HTR-8/SVneo (cell line): Measurements from ENCODE around the gene SEPTIN8.
A peak's percentile ranks its signal among the peaks of the same experiment; 100 is the strongest.

Source experiments
- DNase-seq: peaks from one replicate; pipeline ENCODE4 v3.0.0; 2011; ENCODE audit warnings: low spot score, mixed read lengths; ENCODE audit not compliant: insufficient read length
- FAIRE-seq: peaks from 2 replicates; lab custom pipeline; 2011; peaks lifted over from hg19 to GRCh38; lab: Jason Lieb, UNC

Gene SEPTIN8, protein sequence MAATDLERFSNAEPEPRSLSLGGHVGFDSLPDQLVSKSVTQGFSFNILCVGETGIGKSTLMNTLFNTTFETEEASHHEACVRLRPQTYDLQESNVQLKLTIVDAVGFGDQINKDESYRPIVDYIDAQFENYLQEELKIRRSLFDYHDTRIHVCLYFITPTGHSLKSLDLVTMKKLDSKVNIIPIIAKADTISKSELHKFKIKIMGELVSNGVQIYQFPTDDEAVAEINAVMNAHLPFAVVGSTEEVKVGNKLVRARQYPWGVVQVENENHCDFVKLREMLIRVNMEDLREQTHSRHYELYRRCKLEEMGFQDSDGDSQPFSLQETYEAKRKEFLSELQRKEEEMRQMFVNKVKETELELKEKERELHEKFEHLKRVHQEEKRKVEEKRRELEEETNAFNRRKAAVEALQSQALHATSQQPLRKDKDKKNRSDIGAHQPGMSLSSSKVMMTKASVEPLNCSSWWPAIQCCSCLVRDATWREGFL

DNA sequence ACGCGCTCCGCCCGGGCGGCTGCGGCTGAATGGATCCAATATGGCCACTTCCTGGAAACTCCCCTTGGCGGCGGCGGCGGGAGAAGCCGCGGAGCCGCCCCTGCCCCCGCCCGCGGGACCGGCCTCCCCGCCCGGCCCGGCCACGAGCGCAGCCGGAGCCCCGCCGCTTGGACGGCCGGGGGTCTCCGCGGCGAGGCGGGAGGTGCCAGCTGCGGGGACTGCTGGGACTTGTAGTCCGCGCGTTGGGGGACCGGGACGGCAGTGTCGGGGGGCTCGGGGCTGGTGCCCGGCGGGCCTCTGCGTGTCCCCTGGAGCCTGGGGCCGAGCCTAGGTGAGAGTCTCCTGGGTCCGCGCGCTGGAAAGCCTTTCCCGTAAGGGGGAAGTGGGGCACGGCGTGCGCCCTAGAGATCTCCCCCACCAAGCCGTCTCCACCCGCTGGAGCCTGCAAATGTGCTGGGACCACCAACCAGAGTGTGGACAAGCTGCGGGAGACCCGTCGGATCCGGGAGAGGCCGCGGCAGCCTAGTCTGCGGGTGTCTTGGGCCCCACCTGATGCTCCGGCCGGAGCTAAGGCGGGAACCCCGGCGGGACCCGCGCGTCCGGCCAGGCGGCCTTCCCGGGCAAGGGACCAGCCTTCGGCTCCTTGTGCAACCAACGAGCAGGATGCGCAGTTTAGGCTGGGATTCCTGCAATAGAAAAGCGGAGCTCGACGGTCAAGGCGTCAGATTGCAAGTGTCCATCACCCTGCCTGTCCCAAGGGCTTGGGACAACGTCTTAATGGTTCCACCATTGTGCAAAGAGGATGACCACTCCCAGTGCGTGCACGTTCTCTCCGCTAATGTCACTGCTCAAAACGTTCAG lies at the start of gene SEPTIN8:
Gene SEPTIN8, minus strand, starts transcription at position 31 of the 861 bp plus-strand sequence. CDS start 102 bp downstream, outside the sequence.
- peak; percentile 23 for FAIRE-seq

DNA sequence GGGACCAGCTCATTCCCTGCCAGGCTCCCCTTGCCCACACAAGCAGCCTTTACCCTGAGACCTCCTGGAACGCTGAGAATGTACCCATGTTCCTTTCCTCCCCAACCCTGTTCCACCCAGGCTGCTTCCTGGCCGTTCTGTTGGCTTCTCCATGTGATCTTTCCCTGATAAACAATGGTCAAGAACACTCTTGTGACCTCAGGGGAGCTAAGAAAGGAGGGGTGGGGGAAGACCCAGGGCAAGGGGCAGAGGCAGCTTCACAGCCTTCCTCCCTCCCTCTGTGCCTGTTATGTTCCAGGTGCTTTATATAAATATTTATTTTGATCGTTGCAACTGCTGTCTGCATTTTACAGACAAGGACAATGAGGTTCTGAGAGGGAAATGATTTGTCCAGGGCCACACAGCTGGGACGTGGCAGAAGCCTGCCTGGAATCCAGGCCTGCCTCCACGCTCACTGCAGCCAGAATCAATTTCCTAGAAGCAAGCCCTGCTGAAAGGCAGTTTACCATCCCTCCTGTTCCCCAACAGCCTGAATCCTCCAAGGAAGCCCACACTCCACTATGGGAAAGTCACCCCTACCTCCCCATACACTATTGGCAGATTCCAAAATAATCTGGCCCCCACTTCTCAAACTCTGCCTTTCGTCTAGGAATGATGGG lies 49.5 kb upstream of the SEPTIN8 start:
- FAIRE-seq, result no peak
- no peak for DNase-seq

More for the DNA sequence above, at the start of gene SEPTIN8:
- no peak for DNase-seq

DNA sequence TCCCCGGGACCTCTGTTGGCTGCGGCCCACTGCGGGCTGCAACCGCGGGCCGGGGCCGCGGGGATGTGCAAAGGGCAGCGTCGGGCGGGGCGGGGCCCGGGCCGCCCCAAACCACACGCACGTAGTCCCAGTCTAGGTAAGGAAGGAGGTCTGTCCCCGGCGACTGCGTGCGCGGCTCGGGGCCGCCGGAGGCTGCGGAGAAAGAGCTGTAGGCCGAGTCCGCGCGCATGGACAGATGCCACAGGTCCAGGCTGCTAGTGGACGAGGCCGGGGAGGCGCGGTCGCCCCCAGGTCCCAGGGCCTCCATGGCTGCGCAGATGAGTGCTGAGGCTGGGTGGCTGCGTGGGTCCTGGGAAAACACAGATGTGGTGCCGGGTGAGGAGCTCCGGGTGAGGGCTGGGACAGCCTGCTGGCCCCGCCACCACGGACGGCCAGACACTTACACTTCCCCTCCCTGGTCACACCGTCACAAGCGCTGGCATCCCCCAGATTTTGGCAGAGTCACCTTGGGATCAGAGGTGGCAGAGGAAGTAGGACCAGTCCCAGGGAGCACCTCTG lies 48.9 kb upstream of the SEPTIN8 start:
- DNase-seq (no peak), FAIRE-seq (no peak)

DNA sequence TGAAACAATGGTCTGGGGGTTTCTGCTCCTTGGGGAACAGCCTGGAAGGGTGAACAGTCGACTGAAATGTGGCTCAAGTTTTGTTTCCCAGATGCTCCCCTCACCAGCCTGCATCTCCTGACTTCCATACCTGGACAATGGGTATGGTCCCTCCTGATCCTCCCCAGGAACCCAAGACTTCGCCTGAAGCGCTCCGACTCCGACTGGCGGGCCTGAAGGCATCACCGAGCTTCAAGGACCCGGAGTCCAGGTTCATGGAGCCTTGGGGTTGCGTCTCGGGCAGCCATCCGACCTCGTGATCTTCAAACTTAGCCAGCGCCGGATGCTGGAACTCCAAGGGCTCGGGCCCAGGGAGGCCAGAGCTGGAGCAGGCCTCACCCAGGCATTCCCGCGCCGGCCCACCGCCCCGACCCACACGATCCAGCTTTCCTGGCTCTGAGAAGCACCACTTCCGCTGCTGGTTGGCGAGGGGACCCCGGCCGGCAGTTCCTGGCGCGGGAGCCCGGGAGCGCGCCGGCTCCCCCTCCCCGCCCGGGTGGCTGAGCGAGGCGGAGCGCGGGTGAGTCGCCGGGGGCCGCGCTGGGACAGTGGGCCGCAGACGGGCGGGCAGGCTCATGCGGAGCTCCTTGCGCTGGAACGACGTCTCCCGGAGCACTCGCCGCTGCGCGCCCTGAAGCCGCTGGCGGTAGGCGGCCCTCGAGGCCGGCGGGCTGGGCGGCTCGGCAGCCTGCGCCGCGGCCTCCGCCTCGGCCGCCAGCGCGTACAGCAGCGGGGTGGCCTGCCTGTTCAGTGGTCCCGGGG lies 48.2 kb upstream of the SEPTIN8 start:
- no peak for DNase-seq
- FAIRE-seq, result no peak

DNA sequence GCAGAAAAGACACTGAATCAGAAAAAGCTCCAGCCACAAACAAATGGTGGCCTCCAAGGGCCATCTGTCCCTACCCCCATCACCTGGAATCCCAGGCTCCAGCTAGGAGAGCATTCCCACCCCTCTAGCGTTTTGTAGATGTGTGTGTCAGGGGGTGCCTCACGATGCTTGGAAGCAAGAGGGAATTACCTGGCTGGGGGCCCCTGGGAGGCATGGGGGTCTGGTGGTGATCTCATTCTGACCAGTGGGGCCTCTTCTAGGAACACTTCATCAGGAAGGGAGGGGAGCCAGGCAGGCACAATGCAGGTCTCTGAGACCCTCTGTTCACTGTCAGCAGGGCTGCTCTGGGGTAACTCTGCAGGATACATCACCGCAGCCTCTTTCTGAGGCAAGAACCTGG lies 47.4 kb upstream of the SEPTIN8 start:
- no peak for DNase-seq
- no peak for FAIRE-seq

DNA sequence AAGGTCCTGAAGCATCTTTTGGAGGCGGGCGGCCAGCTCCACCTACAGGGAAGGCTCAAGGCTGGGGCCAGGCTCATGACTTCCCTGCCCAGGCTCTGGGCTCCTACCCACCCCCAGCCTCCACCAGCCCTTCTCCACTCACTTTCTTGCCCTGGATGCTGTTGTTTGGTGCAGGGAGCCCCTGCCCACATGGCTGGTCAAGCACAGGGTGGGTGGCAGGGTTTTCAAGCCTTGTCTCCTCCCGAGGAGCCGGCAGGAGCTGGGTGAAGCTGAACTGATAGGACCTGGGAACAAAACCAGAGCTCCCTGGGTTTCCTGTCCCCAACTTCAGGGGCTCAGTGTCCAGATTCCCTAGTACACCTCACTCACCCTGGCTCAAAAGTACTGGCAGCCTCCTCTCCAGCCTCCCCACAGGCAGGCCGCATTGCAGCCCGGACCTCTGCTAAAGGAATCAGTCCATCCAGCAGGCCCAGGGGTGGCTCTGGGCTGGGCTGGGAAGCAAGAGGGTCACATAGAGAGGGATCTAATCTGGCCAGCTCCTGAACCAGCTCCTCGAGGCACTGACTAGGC lies 46.5 kb upstream of the SEPTIN8 start:
- no peak for DNase-seq

DNA sequence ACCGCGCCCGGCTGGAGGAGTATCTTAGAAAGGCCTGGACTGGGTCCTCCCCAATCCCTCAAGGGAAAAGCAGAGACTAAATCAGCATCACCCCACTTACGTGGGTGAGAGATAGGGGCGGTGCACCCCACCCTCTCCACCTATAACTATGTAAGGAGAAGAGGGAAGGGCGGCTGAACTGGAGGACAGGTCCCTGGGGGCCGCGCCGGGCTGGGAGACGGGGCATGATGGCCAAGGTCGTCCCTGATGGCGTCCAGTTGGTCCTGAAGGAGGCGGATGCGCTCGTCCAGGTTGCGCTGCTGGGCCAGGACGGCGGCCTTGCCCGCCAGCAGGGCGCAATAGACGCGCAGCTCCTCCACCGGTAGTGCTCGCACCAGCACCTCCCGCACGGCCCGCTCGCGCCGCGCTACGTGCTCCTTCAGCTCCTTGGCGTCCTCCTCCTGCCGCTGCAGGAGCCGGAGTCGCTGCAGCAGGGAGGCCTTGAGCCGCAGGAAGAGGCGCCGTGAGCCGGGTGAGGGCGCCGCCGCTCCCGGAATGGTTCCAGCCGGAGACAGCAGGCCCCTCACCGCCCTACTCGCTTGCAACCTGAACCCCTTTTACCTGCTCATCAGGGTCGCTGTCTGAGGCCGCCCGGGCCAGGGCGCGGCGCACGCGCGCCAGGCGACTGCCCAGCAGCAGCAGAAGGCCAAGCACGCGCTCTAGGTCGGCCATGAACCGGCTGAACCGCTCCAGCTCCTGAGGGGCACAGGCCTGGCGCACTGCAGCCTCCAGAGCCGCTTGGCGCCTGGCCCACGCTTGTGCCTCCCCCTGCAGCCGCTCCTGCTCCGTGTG lies 45.8 kb upstream of the SEPTIN8 start:
- no peak for FAIRE-seq
- no peak for DNase-seq

More for the DNA sequence above, 46.5 kb upstream of the SEPTIN8 start:
- no peak for FAIRE-seq

DNA sequence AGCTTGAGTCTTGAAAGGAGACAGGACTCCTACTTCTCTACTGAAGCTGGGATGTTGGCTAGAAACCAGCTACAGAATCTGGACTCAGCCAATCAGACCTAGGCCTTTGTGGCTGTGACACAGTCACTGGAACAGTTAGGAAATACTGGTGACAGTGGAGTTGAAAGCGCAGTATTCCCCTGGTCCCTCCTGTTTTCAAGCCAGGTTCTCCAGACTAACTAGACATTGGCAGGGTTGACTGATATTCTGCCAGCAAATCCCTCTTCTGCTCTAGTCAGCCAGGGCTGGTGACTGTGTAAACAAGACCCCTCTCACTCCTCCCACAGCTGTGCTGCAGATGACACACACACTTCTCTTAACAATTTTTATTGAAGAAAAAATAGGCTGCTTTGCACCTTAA lies 44.8 kb upstream of the SEPTIN8 start:
- DNase-seq, result no peak
- no peak for FAIRE-seq

DNA sequence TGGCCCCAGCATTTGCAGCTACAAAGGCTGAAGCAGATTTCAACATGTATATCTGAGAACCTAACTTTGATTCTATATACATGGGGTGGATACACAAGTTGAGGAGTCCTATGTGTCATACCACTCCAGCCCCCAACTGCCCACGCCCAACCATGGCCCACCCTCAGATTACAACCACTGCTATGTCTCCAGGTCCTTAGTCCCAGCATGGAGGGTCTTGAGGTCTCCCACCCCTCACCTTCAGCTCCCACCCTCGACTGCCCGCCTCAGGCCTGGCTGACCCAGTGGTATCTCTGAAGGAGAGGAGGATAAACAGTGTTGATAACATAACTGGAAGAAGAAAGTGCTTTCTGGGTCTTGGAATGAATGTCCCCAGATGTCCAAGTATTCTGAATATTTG lies 44.3 kb upstream of the SEPTIN8 start:
- DNase-seq, result no peak
- no peak for FAIRE-seq

DNA sequence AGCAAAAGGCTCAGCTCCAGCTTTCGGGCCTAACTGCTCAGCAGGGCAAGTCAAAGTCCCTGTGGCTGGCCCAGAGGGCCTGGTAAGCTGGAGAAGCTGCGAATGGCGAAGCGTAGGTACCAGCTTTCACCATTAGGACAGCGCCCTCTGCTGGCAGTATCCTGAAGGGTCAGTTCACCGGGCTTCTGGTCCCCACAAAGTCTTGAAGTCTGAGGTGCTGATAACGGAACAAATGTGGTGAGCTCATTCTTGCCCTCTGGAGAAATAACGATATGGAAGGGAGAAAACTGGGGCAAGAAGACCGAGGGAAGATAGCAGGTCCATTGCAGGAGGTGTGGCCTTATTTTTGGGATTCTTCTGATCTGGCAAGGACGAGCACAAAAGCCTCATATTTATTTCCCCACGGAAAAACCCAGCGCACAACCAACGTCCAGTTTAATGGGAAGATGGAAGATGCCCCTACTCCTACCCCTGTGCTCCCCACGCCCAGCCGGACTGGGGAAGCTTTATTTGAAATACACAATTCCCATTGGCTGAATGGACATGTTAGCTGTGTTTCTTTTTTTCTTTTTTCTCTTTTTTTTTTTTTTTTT lies 43.2 kb upstream of the SEPTIN8 start:
- peak; percentile 77 for FAIRE-seq
- DNase-seq, result peak; percentile 88

DNA sequence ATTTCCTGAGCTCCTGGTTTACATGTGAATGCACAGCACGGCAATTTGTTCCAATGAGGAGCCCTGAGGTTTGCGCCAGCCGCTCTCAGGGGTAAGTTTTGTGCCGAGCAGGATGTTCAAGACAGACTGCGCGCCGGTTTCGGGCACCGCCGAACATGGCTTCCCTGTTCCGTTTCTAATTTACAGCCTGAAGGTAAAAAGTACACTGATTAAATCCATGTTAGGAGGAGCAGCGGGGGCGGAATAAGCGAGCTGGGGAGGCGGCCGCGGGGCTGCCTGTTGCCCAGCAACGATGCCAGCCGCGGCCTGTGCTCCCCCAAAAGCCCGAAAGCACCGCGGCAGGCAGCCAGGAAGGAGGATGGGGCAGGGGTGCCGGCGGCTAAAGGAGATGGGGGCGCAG lies 42.4 kb upstream of the SEPTIN8 start:
- DNase-seq, result no peak
- no peak for FAIRE-seq

DNA sequence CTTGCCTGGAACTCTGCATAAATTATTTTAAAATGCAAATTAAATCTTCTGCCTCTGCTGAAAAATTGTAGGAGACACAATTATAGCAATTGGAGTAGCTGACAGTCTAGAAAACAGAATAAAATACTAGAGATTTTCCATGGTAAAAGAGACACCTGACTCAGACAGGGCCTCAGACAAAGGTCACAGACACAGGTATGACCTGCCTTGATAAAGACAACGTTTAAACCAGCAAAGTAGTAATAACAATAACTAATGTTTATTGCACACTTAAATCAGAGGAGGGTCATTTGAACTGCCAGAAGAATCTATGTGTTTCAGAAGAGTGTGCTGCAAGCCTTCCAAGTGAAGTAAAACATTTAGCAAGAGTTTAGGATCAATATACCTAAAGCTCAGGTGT lies 40.0 kb upstream of the SEPTIN8 start:
- no peak for DNase-seq
- no peak for FAIRE-seq

DNA sequence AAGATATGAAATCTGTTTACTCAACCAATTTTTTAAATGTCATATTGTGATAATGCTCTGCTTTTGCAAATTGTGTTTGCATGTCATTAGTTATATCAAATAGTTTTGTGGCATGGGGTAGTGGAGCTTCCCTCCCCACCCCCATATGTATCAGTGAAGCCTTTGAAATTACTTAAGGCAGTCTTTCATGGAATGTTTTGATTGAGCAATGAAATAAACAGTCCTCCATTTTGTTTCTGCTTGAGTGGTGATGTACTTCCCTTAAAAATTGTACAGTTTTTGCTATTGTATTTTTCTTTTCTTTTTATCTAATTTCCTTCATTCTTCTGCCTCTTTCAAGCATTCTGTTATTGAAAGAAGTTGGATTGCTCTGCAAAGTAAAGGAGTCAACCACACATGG lies 39.5 kb upstream of the SEPTIN8 start:
- no peak for DNase-seq
- FAIRE-seq, result no peak

DNA sequence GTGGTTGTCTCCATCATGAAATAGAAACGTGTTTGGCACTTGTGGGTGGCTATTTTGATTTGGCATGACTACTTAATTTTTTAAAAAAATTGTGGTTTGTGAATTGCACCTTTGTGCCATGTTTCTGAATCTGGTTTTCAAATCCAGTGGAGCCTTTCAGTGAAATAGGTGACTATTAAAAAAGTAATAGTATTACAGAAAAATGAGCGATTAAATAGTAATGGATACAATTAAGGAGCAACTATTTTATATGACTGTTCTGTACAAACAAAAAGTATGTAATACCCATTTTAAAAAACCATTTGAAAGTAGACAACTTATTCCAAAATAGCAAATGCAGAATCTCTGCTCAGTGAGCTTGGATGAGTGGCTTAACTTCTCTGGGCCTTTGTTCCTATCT lies 39.0 kb upstream of the SEPTIN8 start:
- FAIRE-seq (no peak), DNase-seq (no peak)

DNA sequence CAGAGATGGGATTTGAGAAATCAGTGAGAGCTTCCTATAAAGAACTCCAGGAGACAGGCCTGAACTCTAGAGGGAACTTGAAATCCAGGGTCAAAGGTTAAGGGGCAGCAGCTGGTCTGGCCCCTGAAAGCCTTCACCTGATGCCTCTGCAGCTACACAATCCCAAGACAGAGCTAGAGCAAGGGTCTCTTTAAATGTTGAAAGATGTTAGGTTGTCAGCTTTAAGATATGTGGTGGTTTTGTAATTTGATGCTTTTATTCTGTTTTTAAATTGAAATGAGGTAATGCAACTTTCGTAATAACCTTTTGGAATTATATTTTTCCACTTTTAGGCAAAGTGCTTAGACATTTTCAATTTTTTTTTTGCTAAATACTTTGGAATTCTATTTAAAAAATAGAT lies 38.4 kb upstream of the SEPTIN8 start:
- DNase-seq, result peak; percentile 36
- no peak for FAIRE-seq

DNA sequence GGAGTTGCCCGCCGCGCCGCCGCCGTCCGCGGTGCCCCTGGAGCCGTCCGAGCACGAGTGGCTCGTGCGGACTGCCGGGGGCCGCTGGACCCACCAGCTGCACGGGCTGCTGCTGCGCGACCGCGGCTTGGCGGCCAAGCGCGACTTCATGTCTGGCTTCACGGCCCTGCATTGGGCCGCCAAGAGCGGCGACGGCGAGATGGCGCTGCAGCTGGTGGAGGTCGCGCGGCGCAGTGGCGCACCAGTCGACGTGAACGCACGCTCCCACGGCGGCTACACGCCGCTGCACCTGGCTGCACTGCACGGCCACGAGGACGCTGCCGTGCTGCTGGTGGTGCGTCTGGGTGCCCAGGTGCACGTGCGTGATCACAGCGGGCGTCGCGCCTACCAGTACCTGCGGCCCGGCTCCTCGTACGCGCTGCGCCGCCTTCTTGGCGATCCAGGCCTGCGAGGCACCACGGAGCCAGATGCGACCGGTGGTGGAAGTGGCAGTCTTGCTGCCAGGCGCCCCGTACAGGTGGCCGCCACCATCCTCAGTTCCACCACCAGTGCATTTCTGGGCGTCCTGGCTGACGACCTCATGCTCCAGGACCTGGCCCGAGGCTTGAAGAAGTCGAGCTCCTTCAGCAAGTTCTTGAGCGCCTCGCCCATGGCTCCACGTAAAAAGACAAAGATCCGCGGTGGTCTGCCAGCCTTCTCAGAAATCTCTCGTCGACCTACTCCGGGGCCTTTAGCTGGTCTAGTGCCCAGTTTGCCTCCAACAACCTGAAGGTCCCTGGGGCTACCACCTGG lies 37.7 kb upstream of the SEPTIN8 start:
- peak; percentile 40 for FAIRE-seq
- DNase-seq, result no peak
